Measurements from ENCODE around the gene SYNDIG1L.
"Not testable (repeated sequence)": the region's sequence is repeated elsewhere in the genome, so short reads cannot be mapped to it uniquely, and the experiment has no call there.

The SYNDIG1L gene

GRCh38 chr14:74382231-74382630 is 43.8 kb downstream of the SYNDIG1L start:
- Mint-ChIP-seq H3K9me3 (no peaks in the 10 kb centered on the region), H3K4me1 (ENCODE audit: low read depth) (no peaks in the 10 kb centered on the region), H3K36me3 (ENCODE audit: low read depth) (no peaks in the 10 kb centered on the region), H3K27ac (no peak overlapping the region), H3K27me3 (peaks cover 3% of the 10 kb centered on the region), H3K4me3 (no peak overlapping the region)
- intact Hi-C loops (cut with micrococcal nuclease), result no loop called here

- H3K27ac Mint-ChIP-seq; H3K36me3 Mint-ChIP-seq (ENCODE audit: low read depth); H3K27me3 Mint-ChIP-seq; H3K4me1 Mint-ChIP-seq (ENCODE audit: low read depth); H3K4me3 Mint-ChIP-seq; H3K9me3 Mint-ChIP-seq; intact Hi-C loops (cut with micrococcal nuclease): not testable (repeated sequence)
These were observed 44.4 kb downstream of the SYNDIG1L start for GRCh38 chr14:74381571-74381970.

GRCh38 chr14:74380845-74381244 is 45.2 kb downstream of the SYNDIG1L start:
- H3K4me3 Mint-ChIP-seq, result no peak overlapping the region
- intact Hi-C loops (cut with micrococcal nuclease), result no loop called here
- no peaks in the 10 kb centered on the region for H3K4me1 Mint-ChIP-seq (ENCODE audit: low read depth)
- H3K27ac Mint-ChIP-seq, result no peak overlapping the region
- no peaks in the 10 kb centered on the region for H3K9me3 Mint-ChIP-seq
- peaks cover 2% of the 10 kb centered on the region for H3K27me3 Mint-ChIP-seq
- no peaks in the 10 kb centered on the region for H3K36me3 Mint-ChIP-seq (ENCODE audit: low read depth)

- H3K4me3 Mint-ChIP-seq, result no peak overlapping the region
- intact Hi-C loops (cut with micrococcal nuclease), result no loop called here
- no peaks in the 10 kb centered on the region for H3K9me3 Mint-ChIP-seq
- no peak overlapping the region for H3K27ac Mint-ChIP-seq
- no peaks in the 10 kb centered on the region for H3K36me3 Mint-ChIP-seq (ENCODE audit: low read depth)
- no peaks in the 10 kb centered on the region for H3K4me1 Mint-ChIP-seq (ENCODE audit: low read depth)
- peaks cover 3% of the 10 kb centered on the region for H3K27me3 Mint-ChIP-seq
These were observed 45.8 kb downstream of the SYNDIG1L start for GRCh38 chr14:74380172-74380571.

- Mint-ChIP-seq H3K36me3 (ENCODE audit: low read depth) (no peaks in the 10 kb centered on the region), H3K4me1 (ENCODE audit: low read depth) (no peaks in the 10 kb centered on the region), H3K9me3 (no peaks in the 10 kb centered on the region), H3K27ac (no peak overlapping the region), H3K4me3 (no peak overlapping the region), H3K27me3 (peaks cover 5% of the 10 kb centered on the region)
- intact Hi-C loops (cut with micrococcal nuclease), result no loop called here
These were observed 47.9 kb downstream of the SYNDIG1L start for GRCh38 chr14:74377976-74378690.

GRCh38 chr14:74368441-74368840 is 57.6 kb downstream of the SYNDIG1L start:
- H3K4me1 Mint-ChIP-seq (ENCODE audit: low read depth), result no peaks in the 10 kb centered on the region
- no peaks in the 10 kb centered on the region for H3K36me3 Mint-ChIP-seq (ENCODE audit: low read depth)
- no peaks in the 10 kb centered on the region for H3K9me3 Mint-ChIP-seq
- intact Hi-C loops (cut with micrococcal nuclease), result no loop called here
- peaks cover 15% of the 10 kb centered on the region for H3K27me3 Mint-ChIP-seq
- no peak overlapping the region for H3K4me3 Mint-ChIP-seq
- no peak overlapping the region for H3K27ac Mint-ChIP-seq

GRCh38 chr14:74368026-74368425 is 58.0 kb downstream of the SYNDIG1L start:
- Mint-ChIP-seq H3K27me3 (peaks cover 15% of the 10 kb centered on the region), H3K27ac (no peak overlapping the region), H3K4me1 (ENCODE audit: low read depth) (no peaks in the 10 kb centered on the region), H3K9me3 (no peaks in the 10 kb centered on the region), H3K36me3 (ENCODE audit: low read depth) (no peaks in the 10 kb centered on the region), H3K4me3 (no peak overlapping the region)
- intact Hi-C loops (cut with micrococcal nuclease), result no loop called here

GRCh38 chr14:74364271-74364880 is 61.6 kb downstream of the SYNDIG1L start:
- H3K9me3 Mint-ChIP-seq, result no peaks in the 10 kb centered on the region
- H3K27me3 Mint-ChIP-seq, result peaks cover 20% of the 10 kb centered on the region
- no peak overlapping the region for H3K27ac Mint-ChIP-seq
- H3K4me3 Mint-ChIP-seq, result no peak overlapping the region
- H3K36me3 Mint-ChIP-seq (ENCODE audit: low read depth), result no peaks in the 10 kb centered on the region
- H3K4me1 Mint-ChIP-seq (ENCODE audit: low read depth), result peaks cover 5% of the 10 kb centered on the region
- intact Hi-C loops (cut with micrococcal nuclease), result loop anchor here (5.0 kb wide), 2 partner anchors 128 to 428 kb away; partner anchors contain the start of genes ISCA2 and NPC2

GRCh38 chr14:74362361-74362915 is 63.6 kb downstream of the SYNDIG1L start:
- no peak overlapping the region for H3K4me3 Mint-ChIP-seq
- H3K27ac Mint-ChIP-seq, result no peak overlapping the region
- intact Hi-C loops (cut with micrococcal nuclease), result loop anchor here (5.0 kb wide), 2 partner anchors 130 to 430 kb away; partner anchors contain the start of genes ISCA2 and NPC2
- no peaks in the 10 kb centered on the region for H3K36me3 Mint-ChIP-seq (ENCODE audit: low read depth)
- peaks cover 19% of the 10 kb centered on the region for H3K27me3 Mint-ChIP-seq
- peaks cover 5% of the 10 kb centered on the region for H3K4me1 Mint-ChIP-seq (ENCODE audit: low read depth)
- H3K9me3 Mint-ChIP-seq, result no peaks in the 10 kb centered on the region

GRCh38 chr14:74360163-74360562 is 65.8 kb downstream of the SYNDIG1L start:
- H3K27ac Mint-ChIP-seq, result no peak overlapping the region
- no peak overlapping the region for H3K4me3 Mint-ChIP-seq
- intact Hi-C loops (cut with micrococcal nuclease), result loop anchor here (5.0 kb wide), 2 partner anchors 132 to 432 kb away; partner anchors contain the start of genes ISCA2 and NPC2
- H3K27me3 Mint-ChIP-seq, result peaks cover 14% of the 10 kb centered on the region
- no peaks in the 10 kb centered on the region for H3K9me3 Mint-ChIP-seq
- H3K36me3 Mint-ChIP-seq (ENCODE audit: low read depth), result no peaks in the 10 kb centered on the region
- H3K4me1 Mint-ChIP-seq (ENCODE audit: low read depth), result peaks cover 5% of the 10 kb centered on the region

- no peak overlapping the region for H3K27ac Mint-ChIP-seq
- intact Hi-C loops (cut with micrococcal nuclease), result no loop called here
- no peaks in the 10 kb centered on the region for H3K36me3 Mint-ChIP-seq (ENCODE audit: low read depth)
- H3K4me3 Mint-ChIP-seq, result no peak overlapping the region
- H3K27me3 Mint-ChIP-seq, result peaks cover 6% of the 10 kb centered on the region
- H3K9me3 Mint-ChIP-seq, result no peaks in the 10 kb centered on the region
- peaks cover 5% of the 10 kb centered on the region for H3K4me1 Mint-ChIP-seq (ENCODE audit: low read depth)
These were observed 67.7 kb downstream of the SYNDIG1L start for GRCh38 chr14:74358176-74358829.

- intact Hi-C loops (cut with micrococcal nuclease), result no loop called here
- Mint-ChIP-seq H3K27me3 (peaks cover 6% of the 10 kb centered on the region), H3K27ac (no peak overlapping the region), H3K36me3 (ENCODE audit: low read depth) (no peaks in the 10 kb centered on the region), H3K4me3 (no peak overlapping the region), H3K4me1 (ENCODE audit: low read depth) (peaks cover 5% of the 10 kb centered on the region), H3K9me3 (no peaks in the 10 kb centered on the region)
These were observed 68.4 kb downstream of the SYNDIG1L start for GRCh38 chr14:74357585-74357984.

- no peaks in the 10 kb centered on the region for H3K36me3 Mint-ChIP-seq (ENCODE audit: low read depth)
- H3K9me3 Mint-ChIP-seq, result no peaks in the 10 kb centered on the region
- H3K27ac Mint-ChIP-seq, result no peak overlapping the region
- H3K4me1 Mint-ChIP-seq (ENCODE audit: low read depth), result peaks cover under 1% of the 10 kb centered on the region
- intact Hi-C loops (cut with micrococcal nuclease), result no loop called here
- H3K27me3 Mint-ChIP-seq, result peaks cover 4% of the 10 kb centered on the region
- no peak overlapping the region for H3K4me3 Mint-ChIP-seq
These were observed 69.0 kb downstream of the SYNDIG1L start for GRCh38 chr14:74356892-74357575.

Measured in dendritic cell treated with granulocyte-macrophage colony-stimulating factor and Interleukin-4, amounts not matched to agents 40 ng/mL and 50 ng/mL, for 4 days (primary cell).